ENCODE measurements around the gene ADRB2.

ADRB2 gene

DNA sequence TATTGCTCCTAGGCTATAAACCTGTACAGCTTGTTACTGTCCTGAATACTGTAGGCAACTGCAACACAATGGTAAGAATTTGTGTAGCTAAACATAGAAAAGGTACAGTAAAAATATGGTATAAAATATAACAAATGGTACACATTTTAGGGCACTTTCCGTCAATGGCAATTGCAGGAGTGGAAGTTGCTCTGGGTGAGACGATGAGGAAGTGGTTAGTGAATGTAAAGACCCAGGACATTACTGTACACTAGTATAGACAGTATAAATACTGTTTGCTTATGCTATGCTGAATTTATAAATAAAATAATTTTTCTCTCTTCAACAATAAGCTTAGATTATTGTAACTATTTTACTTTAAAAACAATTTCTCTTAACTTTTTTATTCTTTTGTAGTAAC is 15.6 kb upstream of the ADRB2 start:
- DNase-seq (no peak), ATAC-seq (replicated peaks) (no peak)
- H3K36me3 Mint-ChIP-seq, result no peaks in the 10 kb centered on the region
- H3K27ac Mint-ChIP-seq, result no peak overlapping the region
- no peaks in the 10 kb centered on the region for H3K9me3 Mint-ChIP-seq
- no peaks in the 10 kb centered on the region for H3K27me3 Mint-ChIP-seq
- no peak overlapping the region for H3K4me3 Mint-ChIP-seq
- peaks cover 49 to 64% of the 10 kb centered on the region in 2 donors for H3K4me1 Mint-ChIP-seq

DNA sequence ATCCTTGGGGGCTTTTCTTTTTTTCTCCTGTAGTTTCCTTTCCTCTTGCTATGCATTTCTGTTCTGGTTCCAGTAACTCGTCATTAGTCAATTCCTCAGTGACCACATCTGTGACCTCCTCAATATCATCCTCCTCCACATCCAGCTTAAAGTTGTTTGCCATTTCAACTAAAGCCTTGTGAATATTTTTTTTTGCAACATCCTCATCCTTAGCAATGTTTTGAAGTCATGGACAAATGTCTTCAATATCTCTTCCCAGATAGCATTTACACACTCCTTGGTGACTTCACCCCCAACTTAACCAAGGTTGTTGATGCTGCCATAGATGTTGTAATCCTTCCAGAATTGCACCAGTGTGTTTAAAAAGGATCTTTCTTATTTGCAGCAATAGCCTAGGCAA is 14.7 kb upstream of the ADRB2 start:
- ATAC-seq (replicated peaks) (no peak), DNase-seq (no peak)
- Mint-ChIP-seq H3K9me3 (no peaks in the 10 kb centered on the region), H3K4me1 (peaks cover 45 to 64% of the 10 kb centered on the region in 2 donors), H3K27me3 (no peaks in the 10 kb centered on the region), H3K4me3 (no peak overlapping the region), H3K36me3 (no peaks in the 10 kb centered on the region), H3K27ac (no peak overlapping the region)

DNA sequence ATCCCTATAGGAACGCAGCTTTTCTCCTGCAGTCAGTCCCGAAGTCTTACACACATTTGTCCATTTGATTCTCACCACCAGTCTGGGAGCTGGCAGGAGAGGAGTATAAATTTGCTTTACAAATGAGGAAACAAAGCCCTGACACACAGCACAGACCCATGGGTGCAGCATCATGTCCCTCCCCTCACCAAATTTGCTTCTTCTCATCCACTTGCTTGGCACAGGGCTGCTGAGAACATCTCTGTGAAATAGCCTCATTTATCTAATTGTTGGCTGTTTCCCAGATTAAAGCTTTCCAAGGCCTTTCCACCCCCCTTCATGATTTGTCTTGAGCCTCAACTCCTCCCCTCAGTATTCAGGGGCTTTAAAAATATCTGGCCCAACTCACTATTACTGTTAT is 11.3 kb upstream of the ADRB2 start:
- H3K27me3 Mint-ChIP-seq, result no peaks in the 10 kb centered on the region
- H3K4me3 Mint-ChIP-seq, result no peak overlapping the region
- DNase-seq (no peak), ATAC-seq (replicated peaks) (no peak)
- peaks cover 41 to 61% of the 10 kb centered on the region in 2 donors for H3K4me1 Mint-ChIP-seq
- no peaks in the 10 kb centered on the region for H3K36me3 Mint-ChIP-seq
- H3K27ac Mint-ChIP-seq, result no peak overlapping the region
- H3K9me3 Mint-ChIP-seq, result no peaks in the 10 kb centered on the region

DNA sequence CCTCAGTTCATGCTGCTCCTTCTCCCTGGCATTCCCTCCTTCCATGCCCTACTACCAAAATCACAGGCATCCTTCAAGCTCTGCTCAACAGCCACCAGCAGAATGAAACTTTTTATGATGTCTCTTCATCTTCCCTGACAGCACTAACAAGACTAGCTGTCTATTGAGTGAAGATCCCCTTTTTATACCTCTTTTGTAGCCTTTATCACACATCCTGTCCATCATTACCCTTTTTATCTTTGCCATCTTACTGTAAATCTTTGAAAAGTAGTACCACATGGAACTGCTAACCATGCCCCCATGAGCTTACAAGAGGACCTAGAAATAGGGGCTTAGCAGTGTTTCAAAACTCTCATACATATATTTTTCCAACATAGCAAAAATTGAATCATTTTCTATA is 10.8 kb upstream of the ADRB2 start:
- Mint-ChIP-seq H3K9me3 (no peaks in the 10 kb centered on the region), H3K27ac (no peak overlapping the region), H3K27me3 (no peaks in the 10 kb centered on the region), H3K4me1 (peaks cover 37 to 57% of the 10 kb centered on the region in 2 donors), H3K36me3 (no peaks in the 10 kb centered on the region), H3K4me3 (no peak overlapping the region)
- DNase-seq (no peak), ATAC-seq (replicated peaks) (no peak)

DNA sequence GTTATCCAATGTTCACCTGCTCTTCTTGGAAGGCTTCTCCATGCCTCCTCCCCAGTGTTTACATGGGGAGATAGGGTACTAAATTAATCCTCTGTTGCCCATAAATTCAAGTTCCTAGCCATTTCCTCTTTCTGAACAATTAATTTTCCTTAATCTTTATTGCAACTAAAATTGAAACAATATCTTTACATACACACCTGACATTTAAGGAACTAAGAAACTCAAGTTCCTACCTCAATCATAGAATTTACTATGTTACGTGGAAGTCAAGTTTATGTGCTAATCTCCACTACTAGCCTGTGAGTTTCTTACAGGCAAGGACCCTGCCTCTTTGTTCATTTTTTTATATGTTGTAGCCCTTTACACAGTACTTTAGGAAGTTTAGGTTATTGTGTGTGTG is 10.1 kb upstream of the ADRB2 start:
- Mint-ChIP-seq H3K27ac (no peak overlapping the region), H3K27me3 (no peaks in the 10 kb centered on the region), H3K4me3 (peak overlapping the region in 1 of 2 donors; percentile 56), H3K9me3 (no peaks in the 10 kb centered on the region), H3K4me1 (peaks cover 37 to 56% of the 10 kb centered on the region in 2 donors), H3K36me3 (no peaks in the 10 kb centered on the region)
- ATAC-seq (replicated peaks) (peak; percentile 81 to 88), DNase-seq (no peak)

DNA sequence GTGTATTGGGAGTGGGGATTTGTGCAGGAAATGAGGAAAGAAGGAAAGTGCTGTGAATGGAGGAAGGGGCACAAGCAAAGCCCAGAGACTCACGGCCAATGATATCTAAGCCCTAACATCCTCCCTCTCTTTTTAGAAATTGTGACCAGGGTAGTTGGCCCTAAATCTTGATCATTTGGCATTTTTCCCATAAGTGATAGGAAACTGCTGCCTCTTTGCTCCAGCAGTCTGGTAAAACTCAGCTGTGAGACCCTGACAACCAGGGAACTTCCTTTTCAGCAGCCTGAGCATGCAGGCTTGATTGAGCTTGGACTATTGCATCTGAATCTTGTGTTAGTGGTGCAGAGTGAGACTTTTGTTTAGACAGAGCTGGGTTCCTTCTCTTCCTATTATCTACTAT is 9.6 kb upstream of the ADRB2 start:
- Mint-ChIP-seq H3K27ac (no peak overlapping the region), H3K4me3 (peak overlapping the region in 1 of 2 donors; percentile 56), H3K36me3 (no peaks in the 10 kb centered on the region), H3K9me3 (no peaks in the 10 kb centered on the region), H3K4me1 (peaks cover 33 to 52% of the 10 kb centered on the region in 2 donors), H3K27me3 (no peaks in the 10 kb centered on the region)
- DNase-seq, result no peak
- peak in 1 of 2 donors; percentile 23 for ATAC-seq (replicated peaks)

DNA sequence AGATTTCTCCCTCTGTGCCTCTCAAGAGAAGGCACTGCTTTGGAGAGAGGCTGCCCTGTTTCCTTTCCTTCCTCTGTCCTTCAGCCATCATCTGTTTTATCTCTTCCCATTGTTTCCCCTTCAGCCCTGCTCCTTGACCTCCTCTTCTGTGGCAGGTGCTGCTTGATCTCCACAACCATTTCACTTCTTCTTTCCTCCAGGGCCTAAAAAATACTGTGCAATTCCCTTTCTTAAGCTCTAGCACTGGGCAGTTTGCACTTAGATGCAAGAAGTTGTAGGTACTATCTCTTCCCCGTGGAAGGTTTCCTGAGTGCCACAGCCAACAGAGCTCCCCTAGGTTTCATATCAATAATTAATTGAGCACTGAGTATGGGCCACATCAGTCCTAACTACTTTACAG is 8.8 kb upstream of the ADRB2 start:
- ATAC-seq (replicated peaks) (peak; percentile 38 to 61), DNase-seq (no peak)
- Mint-ChIP-seq H3K36me3 (no peaks in the 10 kb centered on the region), H3K4me1 (peaks cover 29 to 47% of the 10 kb centered on the region in 2 donors), H3K9me3 (no peaks in the 10 kb centered on the region), H3K27me3 (no peaks in the 10 kb centered on the region), H3K27ac (no peak overlapping the region), H3K4me3 (no peak overlapping the region)

DNA sequence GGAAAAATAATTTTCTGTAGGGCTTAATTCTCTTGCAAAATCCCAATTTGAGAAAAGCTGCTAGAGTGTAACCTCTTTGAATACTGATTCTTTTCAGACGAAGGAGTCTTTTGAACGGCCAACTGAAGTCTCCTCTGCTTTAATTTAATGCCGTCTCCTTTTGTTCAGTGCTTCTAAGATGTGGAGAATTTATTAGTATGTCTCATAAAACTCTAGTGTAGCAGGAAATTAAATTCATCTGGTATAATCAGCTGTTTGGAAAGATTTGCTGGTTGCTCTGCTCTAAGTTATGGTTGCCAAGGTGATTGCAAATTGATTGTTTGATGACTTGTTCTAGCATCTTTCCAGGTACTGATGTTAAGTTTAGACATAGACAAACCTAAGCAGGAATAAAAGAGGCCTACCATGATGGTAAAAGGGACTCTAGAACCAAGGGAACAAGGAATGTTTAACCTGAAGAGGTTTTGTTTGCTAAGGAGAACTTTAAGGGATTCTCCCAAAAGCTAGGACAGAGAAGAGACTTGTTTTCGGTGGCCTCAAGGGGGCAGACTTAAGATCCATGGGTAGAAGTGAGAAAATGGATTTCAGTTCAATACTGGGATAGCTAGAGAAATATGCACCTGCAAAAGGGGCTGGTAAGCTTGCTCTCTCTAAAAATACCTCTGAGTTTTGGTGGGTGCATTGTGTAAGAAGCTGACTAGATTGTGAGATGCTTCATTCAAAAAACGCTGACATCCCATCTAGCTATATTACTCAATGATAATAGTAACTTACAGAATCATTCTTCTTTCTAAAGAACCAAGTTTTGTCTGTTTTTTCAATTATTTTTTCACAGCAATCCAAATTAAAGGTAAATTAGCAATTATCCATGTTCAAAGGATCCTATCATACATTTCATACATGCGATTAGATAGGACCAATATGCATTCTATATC is 5.7 kb upstream of the ADRB2 start:
- Mint-ChIP-seq H3K9me3 (no peaks in the 10 kb centered on the region), H3K27me3 (no peaks in the 10 kb centered on the region), H3K36me3 (no peaks in the 10 kb centered on the region), H3K4me3 (no peak overlapping the region), H3K27ac (no peak overlapping the region), H3K4me1 (peaks cover 30 to 51% of the 10 kb centered on the region in 2 donors)
- DNase-seq (no peak), ATAC-seq (replicated peaks) (no peak)

DNA sequence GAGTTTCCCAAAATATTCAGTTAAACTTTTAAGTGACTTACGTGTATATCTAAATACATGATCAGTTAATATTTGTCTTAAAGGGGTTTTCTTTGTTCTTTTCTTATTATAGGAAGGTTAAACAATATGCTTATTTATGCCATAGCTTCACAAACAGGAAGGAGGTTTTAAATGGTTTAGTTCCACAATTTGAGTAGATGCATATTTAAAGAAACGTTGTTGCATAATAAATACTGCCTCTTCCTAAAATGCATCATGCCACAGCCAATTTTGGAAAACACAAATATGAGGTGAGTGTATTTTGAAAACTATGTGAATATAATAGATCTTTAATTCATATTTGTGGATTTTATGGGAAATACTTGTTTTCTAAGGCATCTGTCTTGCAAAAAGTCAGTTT is 2.5 kb upstream of the ADRB2 start:
- Mint-ChIP-seq H3K4me1 (peaks cover 30 to 49% of the 10 kb centered on the region in 2 donors), H3K27ac (no peak overlapping the region), H3K4me3 (no peak overlapping the region), H3K27me3 (no peaks in the 10 kb centered on the region), H3K9me3 (no peaks in the 10 kb centered on the region), H3K36me3 (no peaks in the 10 kb centered on the region)
- ATAC-seq (replicated peaks), result no peak
- DNase-seq, result no peak

DNA sequence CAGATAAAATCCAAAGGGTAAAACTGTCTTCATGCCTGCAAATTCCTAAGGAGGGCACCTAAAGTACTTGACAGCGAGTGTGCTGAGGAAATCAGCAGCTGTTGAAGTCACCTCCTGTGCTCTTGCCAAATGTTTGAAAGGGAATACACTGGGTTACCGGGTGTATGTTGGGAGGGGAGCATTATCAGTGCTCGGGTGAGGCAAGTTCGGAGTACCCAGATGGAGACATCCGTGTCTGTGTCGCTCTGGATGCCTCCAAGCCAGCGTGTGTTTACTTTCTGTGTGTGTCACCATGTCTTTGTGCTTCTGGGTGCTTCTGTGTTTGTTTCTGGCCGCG is 727 bp upstream of the ADRB2 start:
- DNase-seq (no peak), ATAC-seq (replicated peaks) (peak in 1 of 2 donors; percentile 3)
- no peaks in the 10 kb centered on the region for H3K27me3 Mint-ChIP-seq

DNA sequence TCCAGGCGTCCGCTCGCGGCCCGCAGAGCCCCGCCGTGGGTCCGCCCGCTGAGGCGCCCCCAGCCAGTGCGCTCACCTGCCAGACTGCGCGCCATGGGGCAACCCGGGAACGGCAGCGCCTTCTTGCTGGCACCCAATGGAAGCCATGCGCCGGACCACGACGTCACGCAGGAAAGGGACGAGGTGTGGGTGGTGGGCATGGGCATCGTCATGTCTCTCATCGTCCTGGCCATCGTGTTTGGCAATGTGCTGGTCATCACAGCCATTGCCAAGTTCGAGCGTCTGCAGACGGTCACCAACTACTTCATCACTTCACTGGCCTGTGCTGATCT is 294 bp downstream of the ADRB2 start:
- Mint-ChIP-seq H3K27ac (no peak overlapping the region), H3K4me3 (peak overlapping the region; percentile 86 to 95), H3K4me1 (peaks cover 49 to 72% of the 10 kb centered on the region in 2 donors), H3K36me3 (no peaks in the 10 kb centered on the region), H3K27me3 (no peaks in the 10 kb centered on the region), H3K9me3 (no peaks in the 10 kb centered on the region)
- DNase-seq (no peak), ATAC-seq (replicated peaks) (peak in 1 of 2 donors; percentile 41)

More for the DNA sequence above, 727 bp upstream of the ADRB2 start:
- Mint-ChIP-seq H3K36me3 (no peaks in the 10 kb centered on the region), H3K4me1 (peaks cover 41 to 63% of the 10 kb centered on the region in 2 donors), H3K9me3 (no peaks in the 10 kb centered on the region), H3K4me3 (peak overlapping the region; percentile 86 to 95), H3K27ac (peak overlapping the region; percentile 67)

DNA sequence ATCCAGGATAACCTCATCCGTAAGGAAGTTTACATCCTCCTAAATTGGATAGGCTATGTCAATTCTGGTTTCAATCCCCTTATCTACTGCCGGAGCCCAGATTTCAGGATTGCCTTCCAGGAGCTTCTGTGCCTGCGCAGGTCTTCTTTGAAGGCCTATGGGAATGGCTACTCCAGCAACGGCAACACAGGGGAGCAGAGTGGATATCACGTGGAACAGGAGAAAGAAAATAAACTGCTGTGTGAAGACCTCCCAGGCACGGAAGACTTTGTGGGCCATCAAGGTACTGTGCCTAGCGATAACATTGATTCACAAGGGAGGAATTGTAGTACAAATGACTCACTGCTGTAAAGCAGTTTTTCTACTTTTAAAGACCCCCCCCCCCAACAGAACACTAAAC is 1.3 kb downstream of the ADRB2 start:
- Mint-ChIP-seq H3K4me3 (peak overlapping the region; percentile 86 to 95), H3K27ac (no peak overlapping the region), H3K4me1 (peaks cover 54 to 82% of the 10 kb centered on the region in 2 donors), H3K36me3 (no peaks in the 10 kb centered on the region), H3K9me3 (no peaks in the 10 kb centered on the region), H3K27me3 (no peaks in the 10 kb centered on the region)
- no peak for ATAC-seq (replicated peaks)
- DNase-seq, result no peak

DNA sequence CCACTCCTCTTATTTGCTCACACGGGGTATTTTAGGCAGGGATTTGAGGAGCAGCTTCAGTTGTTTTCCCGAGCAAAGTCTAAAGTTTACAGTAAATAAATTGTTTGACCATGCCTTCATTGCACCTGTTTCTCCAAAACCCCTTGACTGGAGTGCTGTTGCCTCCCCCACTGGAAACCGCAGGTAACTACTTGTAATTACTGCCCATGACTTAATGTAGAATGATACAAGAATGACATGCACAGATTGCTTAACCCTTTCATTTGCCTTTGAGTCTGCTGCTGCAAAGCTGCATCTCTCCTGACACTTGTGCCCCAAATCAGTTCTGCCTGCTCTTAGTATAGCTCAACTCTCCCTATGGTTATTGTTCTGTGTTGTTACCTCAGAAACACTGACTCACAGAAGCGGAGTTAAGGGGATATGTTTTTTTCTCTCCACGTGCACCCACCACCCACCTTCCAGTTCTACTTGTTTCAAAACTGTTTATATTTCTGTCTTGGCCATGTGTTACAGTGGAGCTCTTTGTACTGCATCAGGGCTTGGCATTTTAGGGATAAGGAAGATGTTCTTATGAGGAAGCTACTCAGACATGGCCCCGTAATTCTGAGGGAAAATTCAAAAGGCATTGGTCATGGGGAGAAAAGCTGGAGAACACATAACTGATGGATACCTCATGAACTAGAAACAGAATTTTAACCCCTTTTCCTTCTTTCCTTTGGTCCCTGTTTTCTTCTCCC is 2.3 kb downstream of the ADRB2 start:
- Mint-ChIP-seq H3K4me3 (peak overlapping the region in 1 of 2 donors; percentile 61), H3K27ac (no peak overlapping the region), H3K4me1 (peaks cover 54 to 81% of the 10 kb centered on the region in 2 donors), H3K27me3 (no peaks in the 10 kb centered on the region), H3K36me3 (no peaks in the 10 kb centered on the region), H3K9me3 (no peaks in the 10 kb centered on the region)
- DNase-seq (no peak), ATAC-seq (replicated peaks) (no peak)

DNA sequence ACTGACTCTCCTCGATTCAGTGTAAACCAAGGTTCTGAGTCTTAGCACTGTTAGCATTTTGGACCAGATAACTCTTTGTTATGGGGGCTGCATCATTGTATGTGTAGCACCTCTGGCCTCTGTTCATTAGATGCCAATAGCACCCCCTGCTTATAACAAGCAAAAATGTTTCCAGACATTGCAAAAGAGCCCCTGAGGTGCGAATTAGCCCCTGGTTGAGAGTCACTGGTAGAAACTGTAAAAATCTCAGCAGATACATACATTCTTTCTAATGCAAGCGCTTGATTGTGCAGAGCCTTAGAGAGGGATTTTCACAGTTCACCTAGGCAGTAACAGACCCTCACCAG is 2.8 kb downstream of the ADRB2 start:
- Mint-ChIP-seq H3K27ac (no peak overlapping the region), H3K27me3 (no peaks in the 10 kb centered on the region), H3K9me3 (no peaks in the 10 kb centered on the region), H3K4me3 (peak overlapping the region in 1 of 2 donors; percentile 61), H3K36me3 (no peaks in the 10 kb centered on the region), H3K4me1 (peaks cover 59 to 82% of the 10 kb centered on the region in 2 donors)
- ATAC-seq (replicated peaks) (no peak), DNase-seq (no peak)

DNA sequence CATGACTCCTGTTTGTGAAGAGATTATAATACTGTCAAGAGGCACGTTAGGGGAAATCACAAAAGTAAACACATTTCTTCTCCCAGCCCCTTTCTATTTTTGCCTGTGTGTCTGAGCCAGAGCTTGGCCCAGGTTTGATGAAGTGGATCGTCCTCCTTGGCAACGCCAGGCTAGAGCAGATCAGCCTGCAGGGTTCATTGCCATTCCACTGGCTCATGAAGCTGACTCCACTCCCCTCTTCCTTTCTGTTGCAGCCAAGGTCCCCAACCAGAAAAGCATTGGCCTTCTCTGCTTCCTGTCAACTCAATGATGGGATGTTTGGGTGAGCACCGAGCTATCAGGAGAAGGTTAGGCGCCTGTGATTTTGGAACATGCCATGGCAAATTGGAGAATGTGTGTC is 3.3 kb downstream of the ADRB2 start:
- Mint-ChIP-seq H3K4me1 (peaks cover 64 to 88% of the 10 kb centered on the region in 2 donors), H3K4me3 (no peak overlapping the region), H3K27me3 (no peaks in the 10 kb centered on the region), H3K27ac (no peak overlapping the region), H3K36me3 (no peaks in the 10 kb centered on the region), H3K9me3 (no peaks in the 10 kb centered on the region)
- ATAC-seq (replicated peaks) (no peak), DNase-seq (no peak)
